ENCODE data around the gene ARHGAP22.

ARHGAP22 gene

DNA sequence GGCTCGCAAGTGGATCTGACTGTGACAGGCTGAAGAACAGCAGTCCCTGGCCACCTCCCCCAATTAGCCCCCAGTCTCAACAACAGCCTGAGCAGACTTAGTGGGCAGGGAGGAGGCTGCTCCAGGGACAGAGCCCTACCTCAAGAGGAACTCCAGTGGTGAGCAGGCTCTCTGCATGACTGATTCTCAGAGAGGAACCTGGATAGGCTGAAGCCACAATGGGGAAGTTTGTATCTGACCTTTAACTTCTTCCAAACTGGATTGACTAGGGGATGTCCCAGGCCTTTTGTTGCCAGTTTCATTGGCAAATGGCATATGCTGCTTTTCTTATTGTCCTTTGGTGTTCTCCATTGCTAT is 93.0 kb downstream of the ARHGAP22 start:
- no peak for DNase-seq (ENCODE audit: low read depth in 2 of 2)

DNA sequence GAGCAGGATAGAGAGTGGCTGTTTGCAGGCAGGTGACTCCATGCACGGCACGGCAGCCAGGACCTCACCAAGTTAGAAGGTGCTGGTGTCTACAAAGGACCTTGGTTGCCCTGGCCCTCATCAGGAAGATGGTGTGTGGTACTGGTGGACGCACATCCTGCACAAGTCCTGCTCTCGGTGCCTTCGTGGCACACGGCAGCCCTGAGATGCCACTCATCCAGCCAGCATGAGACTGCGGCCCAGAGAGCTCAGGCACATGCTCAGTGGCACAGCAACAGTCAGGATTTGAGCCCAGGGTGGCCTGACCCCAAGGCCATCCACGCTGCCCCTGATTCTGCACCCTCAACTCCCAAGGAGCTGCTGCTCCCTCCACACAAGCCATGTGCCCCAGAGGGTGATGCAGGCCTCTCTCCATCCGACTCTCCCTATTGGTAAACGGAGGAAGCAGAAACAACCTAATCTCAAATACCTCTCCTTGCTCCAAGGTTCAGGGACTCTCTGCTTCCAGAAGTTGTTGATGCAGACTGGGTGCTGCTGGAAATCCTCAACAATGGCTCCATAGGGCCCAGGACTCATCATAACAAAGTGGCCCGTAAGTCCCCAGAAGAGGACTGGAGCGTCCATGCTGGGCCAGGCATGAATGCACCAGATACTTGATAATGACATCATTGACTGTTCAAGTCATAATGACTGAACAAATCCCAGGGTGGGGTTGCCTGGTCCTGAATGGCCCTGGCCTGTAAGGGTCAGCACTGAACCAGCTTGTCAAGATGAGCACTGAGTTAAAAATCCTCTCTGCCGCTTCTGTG is 93.6 kb downstream of the ARHGAP22 start:
- DNase-seq (ENCODE audit: low read depth in 2 of 2) = no peak

DNA sequence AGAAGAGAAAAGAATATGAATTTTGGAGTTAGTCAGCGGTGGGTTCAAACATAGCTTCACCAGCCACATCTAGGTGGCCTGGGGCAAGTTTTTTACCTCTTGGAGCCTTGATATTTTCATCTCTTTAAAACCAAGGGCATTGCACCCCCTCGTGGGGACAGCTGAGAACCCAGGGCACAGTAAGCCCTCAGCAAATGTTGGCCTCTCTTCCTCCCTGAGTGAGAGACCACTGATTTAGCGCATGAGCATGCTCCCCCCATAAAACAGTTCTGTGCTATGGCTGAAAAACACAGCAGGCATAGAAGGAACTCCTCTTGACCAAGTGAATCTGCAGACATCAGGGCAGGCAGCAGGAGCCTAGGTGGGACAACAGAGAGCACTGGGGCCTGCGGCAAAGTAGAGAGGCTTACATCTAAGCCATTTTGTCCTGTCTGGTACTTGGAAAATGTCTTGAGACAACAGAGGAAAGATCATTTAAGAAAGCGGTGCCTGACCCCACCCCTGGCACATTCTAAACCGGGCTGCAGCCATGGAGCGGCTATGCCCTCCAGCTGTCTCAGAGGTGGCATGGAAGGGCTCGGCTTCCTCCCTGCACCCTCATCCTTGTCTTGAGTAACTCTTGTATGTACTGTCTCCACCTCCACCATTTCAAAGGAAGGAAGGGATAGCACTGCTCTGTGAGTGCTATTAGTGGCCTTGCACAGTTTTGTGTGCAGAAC is 94.7 kb downstream of the ARHGAP22 start:
- DNase-seq (ENCODE audit: low read depth in 2 of 2) = no peak

DNA sequence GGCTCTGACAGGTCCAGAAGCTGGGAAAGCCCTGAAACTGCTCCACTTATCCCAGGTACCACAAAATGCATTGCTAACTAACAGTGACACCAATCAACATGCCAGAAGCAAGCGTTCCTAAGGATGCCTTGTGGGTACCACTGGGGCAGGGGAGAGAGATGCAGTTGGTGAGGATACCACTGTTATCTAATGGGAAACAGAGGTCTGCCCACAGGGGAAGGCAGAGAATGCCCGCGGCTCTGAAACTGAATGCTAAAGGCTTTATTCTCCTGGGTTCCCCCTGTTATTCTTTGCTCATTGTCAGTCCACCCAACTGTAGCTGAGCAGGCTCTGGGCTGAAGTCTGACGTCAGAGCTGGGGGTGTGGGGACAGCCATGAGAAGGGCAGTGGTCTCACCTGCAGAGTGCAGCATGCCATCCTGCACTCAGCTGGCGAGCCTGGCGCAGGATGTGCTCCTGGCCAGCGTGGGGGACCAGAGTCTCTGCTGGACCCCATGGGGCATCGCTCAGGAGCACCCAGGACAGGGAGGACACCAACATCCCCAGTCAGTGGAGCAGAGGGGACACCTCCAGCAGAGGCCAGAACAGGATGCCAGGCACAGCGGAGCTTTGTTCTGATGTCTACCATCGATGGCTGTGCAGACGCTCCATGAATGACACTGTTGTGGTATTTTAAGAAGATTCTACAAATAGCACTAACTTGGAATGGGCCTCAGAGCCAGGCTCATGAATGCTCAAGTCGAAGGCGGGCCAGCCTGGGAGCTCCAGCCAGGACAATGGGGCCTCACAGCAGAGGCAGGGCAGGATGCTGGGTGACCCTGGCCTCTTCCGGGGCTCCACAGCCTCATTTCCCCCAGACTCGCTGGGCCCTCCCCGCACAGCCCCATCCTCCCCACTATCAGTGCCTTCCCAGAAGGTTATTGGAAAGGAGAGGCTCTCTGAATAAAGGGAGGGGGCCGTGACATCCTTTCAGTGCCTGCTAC is 95.8 kb downstream of the ARHGAP22 start:
- DNase-seq (ENCODE audit: low read depth in 2 of 2) = no peak

DNA sequence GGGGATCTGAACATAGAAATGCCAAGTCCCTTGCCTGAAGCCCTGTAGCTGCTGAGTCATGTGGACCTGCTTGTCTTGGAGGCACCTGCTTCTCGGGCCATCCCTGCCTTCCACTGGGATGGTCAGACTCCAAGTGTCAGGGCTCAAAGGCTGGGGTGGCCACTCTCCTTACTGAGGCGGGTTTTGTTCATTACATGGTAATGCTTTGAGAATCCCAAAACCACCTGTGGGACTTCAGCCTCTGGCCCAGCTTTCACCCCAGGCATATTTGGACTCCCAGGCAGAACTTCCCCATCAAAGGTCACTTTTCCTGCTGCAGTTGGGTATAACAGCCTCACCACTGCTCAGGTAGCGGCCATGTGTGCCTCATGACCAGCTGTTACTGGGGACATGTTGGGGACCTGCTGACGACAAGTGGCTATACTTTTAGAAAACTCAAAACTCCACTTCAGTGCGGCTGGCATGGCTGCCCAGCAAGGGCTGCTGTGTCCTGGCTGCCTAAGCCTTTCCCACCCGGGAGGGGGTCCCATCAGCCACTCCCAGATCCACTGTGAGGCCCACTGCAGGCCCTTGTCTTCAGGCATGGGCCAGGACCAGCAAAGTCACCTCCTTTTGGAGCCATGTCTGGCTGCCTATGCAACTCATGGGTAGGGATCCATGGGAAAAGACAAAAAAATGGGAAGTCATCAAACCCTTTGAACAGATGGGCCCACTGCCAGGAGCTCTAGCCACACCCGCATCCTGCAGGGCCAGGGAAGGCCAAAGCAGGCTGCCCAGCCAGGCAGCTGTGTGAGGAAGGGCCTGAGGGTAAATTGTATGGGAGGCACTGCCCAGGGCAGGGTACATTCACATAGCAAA is 96.7 kb downstream of the ARHGAP22 start:
- DNase-seq (ENCODE audit: low read depth in 2 of 2) = no peak

DNA sequence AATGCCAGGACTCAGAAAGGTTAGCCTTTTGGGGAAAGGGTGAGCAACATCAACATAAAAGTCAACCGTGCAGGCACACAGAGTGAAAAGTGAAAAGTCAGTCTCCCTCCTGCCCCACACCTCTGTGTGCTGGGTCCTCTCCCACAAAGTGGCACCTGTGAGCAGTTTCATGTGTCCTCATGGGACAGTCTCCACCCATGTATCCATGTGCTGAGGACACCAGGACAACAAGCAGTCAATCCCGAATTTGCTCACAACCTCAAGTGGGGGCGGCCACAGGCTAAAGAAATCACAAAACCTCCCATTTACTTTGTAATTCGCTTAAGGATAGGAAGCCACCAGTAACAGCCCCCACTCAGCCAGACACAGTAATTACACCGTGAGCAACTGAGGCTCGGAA is 97.4 kb downstream of the ARHGAP22 start:
- no peak for DNase-seq (ENCODE audit: low read depth in 2 of 2)

DNA sequence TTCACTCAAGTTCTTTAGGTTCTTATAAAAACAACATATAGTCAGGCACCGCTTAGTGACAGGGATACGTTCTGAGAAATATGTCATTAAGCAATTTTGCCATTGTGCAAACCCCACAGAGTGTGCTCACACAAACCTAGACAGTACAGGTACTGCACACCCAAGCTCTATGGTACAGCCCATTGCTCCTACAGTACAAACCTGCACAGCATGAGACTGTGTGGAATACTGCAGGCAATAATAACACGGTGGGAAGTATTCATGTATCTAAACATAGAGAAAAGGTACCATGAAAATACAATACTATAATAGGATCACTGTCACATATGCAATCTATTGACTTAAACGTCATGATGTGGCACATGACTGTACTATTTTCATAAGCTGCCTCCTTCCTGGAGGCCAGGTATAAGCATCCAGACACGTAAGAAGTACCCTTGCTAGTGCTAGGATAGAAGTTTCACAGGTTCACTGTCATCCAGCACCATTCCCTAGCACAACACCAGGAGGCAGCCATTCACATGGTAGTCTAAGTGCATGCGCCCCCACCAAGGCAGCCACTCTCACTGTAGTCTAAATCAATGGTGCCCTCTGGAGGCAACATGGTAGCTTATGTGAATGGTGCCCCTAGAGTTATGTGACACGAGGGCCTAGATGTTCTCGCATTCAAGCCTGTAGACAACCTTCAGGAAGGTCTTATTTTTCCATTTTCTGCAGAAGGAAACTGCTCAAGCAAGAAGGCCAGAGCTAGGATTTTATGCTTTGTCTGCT is 98.5 kb downstream of the ARHGAP22 start:
- DNase-seq (ENCODE audit: low read depth in 2 of 2) = no peak

DNA sequence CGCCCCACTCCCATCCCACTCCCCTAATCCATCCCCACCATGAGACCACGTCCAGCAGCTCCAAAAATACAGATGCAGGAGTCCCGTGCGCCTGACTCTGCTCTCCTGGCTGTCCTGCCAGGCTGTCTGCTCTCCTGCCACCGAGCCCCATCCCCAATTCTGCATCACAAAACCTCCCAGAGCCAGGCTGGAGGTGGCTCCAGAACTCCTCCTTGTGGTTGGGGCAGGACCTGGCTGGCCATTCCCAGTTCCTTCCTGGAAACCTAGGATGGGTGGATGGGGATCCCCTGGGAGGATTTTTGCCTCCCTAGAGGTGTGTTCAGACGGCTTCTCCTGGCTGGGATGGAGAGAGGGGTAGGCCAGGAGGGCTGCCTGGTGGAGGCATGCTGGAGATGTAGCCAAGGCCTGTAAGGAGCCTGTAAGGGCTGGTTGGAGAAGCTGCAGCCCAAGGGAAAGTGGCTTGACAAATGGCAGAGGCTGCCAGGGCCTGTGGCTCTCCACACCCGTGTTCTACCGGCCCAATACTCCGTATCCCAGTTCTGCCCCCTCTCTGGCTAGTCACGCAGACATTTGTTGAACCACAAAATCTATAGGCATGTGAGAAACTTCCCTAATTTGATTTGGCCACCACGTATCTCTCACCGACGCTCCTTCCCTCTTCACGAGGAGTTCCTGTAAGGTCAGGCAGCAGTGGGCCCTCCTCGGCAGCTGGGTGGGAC is 99.3 kb downstream of the ARHGAP22 start:
- no peak for DNase-seq (ENCODE audit: low read depth in 2 of 2)

DNA sequence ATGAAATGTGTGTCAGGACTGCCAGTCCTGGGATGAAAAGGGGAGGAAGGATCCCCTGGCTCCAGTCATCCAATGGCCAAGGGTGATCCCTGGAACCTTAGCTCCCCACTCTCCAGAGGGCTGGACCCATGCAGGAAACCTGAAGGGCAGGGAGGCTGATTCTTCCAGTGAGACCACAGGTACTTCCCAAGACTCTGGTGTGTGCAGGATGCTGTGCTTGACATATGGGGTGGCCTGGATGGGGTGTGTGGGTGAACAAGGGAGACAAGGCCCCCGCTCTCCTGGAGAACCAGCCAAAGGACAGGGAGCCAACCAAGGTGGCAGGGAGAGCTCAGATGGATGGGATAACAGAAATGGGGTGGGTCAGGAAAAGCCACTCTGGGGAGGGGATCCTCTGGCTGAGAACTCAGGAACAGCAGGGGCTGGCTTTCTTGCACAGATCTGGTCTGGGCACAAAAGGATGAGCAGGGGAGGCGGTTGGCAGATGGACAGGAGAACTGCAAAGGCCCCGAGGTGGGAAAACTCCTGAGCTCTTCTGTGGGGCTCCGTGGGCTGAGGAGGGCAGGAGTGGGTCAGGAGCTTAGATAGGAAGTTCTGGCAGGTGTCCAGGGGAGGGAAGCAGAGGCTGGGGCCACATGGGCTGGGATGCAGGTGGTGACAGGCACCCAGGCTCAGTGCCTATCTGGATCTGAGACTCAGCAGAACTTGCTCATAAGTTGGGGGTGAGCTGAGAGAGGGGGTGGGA is 100.6 kb downstream of the ARHGAP22 start:
- DNase-seq (ENCODE audit: low read depth in 2 of 2) = no peak

DNA sequence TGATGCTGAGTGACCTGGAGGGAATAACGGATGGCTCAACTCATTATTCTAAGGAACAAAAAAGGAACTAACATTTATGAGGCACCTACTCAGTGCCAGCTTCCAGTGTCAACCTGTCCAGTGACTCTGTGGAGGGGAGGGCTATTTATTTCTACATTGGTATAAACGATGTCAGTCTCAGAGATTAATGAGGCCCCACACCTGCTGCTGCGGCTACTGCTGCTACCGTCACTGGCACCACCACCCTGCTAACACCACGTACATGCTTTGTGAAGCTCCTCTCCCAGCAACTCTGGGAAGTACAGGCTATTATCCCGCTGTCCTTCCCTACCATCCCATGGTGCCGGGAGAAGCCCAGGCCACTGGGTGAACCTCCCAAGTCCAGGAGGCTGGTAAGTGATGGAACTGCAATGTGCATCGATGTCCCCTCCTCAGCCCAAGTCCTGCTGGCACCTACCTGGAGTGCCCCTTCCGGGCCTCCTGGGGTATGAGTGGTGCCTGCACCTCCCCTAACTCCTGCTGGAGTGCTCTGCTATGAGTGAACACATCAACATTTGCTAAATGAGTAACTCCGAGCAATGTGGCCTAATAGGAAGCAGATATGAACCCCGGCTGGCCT is 101.5 kb downstream of the ARHGAP22 start:
- no peak for DNase-seq (ENCODE audit: low read depth in 2 of 2)

DNA sequence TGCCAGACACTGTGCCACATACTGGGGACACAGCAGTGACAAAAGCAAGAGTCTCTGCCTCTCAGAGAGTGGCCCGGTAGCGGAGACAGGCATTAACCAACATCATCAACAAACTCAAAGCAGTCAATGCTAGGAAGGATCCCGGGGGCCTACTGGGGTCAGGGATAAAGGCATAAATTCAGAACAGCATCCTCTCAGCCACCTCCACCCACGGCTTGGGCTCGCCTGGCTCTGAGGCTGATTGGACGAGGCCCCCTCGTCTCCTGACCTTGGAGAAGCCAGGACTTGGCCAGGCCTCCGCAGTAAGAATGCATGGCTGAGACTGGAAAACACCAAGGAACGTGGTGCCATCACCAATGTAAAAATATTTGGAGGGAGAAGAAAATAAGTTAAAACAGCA is 102.1 kb downstream of the ARHGAP22 start:
- no peak for DNase-seq (ENCODE audit: low read depth in 2 of 2)

DNA sequence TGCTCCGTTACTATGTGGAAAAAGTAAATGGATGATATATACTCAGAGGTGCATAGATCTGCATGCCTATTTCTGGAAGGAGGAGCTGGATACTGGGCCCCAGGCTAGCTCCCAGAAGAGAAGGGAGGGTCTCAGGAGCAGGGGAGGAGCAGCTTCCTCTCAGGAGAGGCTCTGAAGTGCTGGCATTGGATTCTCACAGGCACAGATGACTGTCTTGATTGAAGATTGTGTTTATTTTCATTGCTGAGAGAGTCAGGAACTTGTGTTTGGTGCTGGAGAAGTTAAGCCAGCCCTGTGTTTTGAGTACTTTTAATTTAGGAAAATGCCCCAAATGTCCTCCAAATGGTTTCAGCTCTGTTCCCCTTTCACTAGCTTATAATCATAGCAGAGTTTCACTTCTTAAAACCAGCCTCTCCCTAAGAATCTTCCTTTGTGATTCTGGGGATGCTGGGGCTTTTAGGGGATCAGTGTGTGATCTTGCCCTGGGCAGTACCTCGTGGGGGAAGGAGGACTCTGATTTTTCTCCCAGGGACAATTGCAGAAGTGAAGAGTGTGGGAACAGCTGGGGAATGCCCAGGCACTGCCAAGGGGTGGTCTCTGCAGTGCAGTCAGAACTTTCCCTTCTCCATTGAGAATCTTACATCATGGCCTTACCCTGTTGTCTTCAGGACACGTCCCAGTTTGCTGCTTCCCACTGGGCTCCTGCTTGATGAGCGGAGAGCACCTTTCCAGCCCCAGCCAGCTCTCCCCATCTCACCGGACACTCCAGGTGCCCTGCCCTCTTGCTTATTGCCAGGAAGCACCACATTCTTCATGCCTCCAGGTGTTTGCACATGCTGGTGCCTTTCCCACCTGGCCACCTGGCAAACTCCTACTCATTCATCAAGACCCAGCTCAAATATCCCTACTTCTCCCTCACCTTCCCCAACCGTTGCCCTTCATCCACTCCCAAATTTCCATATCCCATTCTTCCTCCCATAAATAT is 102.8 kb downstream of the ARHGAP22 start:
- DNase-seq (ENCODE audit: low read depth in 2 of 2) = no peak

DNA sequence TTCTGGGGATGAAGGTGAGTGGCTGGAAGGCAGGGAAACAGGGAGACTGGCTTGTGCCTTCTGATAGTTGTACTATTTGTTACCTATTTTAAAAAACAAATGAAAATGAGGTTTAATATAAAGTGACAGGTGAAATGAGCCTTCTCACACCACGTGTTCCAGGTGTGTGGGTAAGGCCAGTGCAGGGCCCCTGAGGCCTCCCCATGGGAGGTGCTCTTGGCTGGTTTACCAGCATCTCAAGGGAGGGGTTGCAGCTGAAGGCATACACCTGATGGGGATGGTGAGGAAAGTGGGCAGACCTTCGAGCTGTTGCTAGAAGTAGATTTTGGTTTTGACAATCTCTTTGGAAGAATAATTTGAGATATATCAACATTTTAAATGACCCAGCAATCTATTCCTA is 103.6 kb downstream of the ARHGAP22 start:
- no peak for DNase-seq (ENCODE audit: low read depth in 2 of 2)

DNA sequence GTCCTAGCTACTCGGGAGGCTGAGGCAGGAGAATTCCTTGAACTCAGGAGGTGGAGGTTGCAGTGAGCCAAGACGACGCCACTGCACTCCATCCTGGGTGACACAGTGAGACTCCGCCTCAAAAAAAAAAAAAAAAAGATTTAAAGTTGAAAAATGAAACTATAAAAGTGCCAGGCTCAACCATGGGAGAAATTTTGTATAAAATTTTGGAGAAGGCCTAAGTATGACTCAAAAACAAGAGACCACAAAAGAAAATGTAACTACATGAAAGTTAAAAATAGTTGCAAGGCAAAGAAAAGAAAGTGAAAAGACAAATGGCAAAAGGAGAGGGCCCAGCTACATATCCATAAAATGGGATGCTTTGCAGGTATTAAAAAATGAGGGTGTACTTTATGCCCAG is 104.1 kb downstream of the ARHGAP22 start:
- DNase-seq (ENCODE audit: low read depth in 2 of 2) = no peak

DNA sequence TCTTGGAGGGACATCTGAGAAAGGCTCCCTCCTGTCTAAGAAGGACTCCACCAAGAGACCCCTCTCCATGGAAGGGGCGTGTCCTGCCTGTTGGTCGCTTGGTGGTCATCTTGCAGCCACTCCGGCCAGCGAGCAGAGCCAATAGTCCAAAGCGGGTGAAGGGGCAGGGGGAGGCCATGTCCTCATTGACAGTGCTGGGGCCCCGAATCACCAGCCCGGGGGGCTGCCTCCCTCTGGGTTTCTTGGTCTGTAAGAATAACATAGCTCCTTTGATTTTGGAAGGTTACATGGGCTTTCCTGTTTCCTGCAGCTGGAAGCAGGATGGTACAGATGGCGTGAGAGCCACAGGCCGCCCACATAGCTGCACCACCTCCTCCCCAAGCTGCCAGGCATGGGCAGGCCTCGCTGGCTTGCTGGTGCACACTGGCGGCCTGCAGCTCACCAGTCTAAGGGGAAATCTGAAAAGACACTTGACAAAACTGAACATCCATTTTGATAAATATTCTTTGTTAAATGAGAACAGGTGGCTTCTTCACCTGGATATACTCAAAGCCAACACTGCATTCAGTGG is 105.8 kb downstream of the ARHGAP22 start:
- no peak for DNase-seq (ENCODE audit: low read depth in 2 of 2)

DNA sequence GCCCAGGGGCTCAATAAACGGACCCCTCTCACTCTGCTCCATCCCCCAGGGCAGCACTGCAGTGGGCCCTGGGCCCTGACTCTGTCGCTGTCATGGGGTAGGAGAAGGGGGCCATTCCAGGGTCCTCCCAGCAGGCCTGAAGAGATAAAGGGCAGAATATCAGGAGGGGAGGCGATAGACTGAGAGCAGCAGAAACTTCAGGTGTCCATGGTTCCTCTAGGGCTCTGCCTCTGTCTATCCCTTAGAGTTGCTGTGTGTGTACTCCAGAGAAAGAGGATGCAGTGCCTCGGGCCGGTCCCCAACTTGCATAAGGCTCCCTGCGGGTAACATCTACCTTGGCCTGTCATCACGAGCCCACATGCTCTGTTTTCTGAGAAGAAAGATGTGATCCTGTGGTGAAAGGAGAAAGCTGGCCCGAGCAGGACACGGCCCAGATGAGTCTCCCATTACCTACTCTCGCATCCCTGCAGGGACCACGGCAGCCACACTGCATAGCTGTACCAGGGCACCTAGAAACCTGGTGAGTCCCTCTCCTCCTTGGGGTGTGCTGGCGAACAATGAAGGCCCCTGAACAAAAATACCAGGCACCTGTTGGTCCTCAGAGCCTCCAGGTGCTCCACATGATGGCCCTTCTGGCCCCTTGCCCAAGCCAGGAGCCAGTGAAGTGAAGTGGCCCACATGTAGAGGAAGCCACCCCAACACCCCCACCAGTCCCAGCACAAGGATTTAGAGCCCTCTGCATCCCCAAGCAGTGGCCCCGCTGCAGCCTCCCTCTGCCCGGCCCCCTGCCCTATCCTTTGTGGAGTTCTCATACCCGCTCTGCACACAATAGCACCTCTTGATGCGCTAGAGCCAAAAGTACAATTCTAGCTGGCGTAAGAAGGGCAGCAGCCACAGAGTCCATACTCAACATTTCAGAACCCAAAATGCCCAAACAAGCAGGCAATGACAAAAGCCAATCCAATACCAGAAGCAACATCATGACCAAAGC is 106.8 kb downstream of the ARHGAP22 start:
- no peak for DNase-seq (ENCODE audit: low read depth in 2 of 2)

All from fibroblast of skin of left biceps (primary cell).